BE2C (cell line): Measurements from ENCODE around the gene MYL2.

Experiments
- DNase-seq: peaks from one replicate; pipeline ENCODE4 v3.0.0-alpha.2; 2020
- H3K27me3 ChIP-seq: fragments of 250-450 bp; sonication (Bioruptor Pico); 2 replicates; pipeline ENCODE4 v1.5.1; 2020; ENCODE audit warnings: mild to moderate bottlenecking
- H3K36me3 ChIP-seq: fragments of 250-450 bp; sonication (Bioruptor Pico); 2 replicates; pipeline ENCODE4 v1.5.1; 2020; ENCODE audit warnings: mild to moderate bottlenecking
- H3K4me1 ChIP-seq: fragments of 250-450 bp; sonication (Bioruptor Pico); 2 replicates; pipeline ENCODE4 v1.5.1; 2020
- H3K4me3 ChIP-seq: 2 replicates; pipeline ENCODE4 v1.5.1; 2011; ENCODE audit warnings: low read depth, low read length
- H3K9me3 ChIP-seq: fragments of 250-450 bp; sonication (Bioruptor Pico); 2 replicates; pipeline ENCODE4 v1.5.1; 2020
- TF ChIP-seq, protein P1 (sequence below): IDR thresholded peaks from 2 replicates; pipeline ENCODE4 v1.5.1; 2012; ENCODE audit warnings: mild to moderate bottlenecking, low read depth, low read length

MYL2 gene

DNA sequence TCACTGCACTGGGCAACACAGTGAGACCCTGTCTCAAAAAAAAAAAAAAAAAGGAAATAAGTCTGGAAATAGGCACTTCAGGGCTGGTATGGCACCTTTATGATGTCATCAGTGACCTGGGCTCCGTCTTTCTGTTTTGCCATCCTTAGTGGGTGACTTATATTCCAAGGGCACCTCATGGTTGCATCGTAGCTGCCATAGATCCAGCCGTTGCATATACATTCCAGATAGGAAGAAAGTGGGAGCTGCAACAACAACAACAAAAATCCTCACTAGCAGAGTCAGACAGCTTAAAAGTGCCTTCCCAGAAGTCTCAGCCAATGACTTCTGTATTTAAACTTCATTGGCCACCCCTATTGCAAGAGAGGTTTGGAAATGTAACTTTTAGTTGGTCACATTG is 26.4 kb downstream of the MYL2 start:
- H3K4me3 ChIP-seq = no peak overlapping the region
- DNase-seq = no peak
- TF ChIP-seq, protein P1, sequence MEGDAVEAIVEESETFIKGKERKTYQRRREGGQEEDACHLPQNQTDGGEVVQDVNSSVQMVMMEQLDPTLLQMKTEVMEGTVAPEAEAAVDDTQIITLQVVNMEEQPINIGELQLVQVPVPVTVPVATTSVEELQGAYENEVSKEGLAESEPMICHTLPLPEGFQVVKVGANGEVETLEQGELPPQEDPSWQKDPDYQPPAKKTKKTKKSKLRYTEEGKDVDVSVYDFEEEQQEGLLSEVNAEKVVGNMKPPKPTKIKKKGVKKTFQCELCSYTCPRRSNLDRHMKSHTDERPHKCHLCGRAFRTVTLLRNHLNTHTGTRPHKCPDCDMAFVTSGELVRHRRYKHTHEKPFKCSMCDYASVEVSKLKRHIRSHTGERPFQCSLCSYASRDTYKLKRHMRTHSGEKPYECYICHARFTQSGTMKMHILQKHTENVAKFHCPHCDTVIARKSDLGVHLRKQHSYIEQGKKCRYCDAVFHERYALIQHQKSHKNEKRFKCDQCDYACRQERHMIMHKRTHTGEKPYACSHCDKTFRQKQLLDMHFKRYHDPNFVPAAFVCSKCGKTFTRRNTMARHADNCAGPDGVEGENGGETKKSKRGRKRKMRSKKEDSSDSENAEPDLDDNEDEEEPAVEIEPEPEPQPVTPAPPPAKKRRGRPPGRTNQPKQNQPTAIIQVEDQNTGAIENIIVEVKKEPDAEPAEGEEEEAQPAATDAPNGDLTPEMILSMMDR = no peak

DNA sequence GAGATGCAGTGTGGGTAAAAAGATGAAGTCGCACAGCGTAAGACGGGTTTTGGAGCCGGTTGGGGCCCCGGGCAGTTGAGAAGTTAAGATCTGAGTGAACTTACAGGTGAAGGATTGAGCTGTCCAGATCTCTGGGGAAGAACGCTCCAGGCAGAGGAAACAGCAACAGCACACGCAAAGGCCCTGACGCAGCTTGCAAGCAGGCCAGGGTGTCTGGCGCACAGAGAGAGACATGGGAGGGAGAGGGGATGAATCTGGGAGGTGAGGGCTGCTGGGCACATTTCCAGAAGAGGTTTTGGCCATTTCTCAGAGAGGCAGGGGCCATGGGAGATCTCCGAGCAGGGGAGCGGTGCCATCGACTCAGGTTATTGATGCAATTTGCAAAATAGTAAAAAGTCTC is 31.0 kb downstream of the MYL2 start:
- TF ChIP-seq, protein P1 = no peak
- Histone ChIP-seq H3K4me3 (no peak overlapping the region), H3K4me1 (no peaks in the 10 kb centered on the region; the same call in 1 of the 2 replicates), H3K36me3 (no peaks in the 10 kb centered on the region), H3K9me3 (no peaks in the 10 kb centered on the region), H3K27me3 (peaks cover 3% of the 10 kb centered on the region; the same call in 1 of the 2 replicates)
- DNase-seq = no peak

More for the DNA sequence above, 26.4 kb downstream of the MYL2 start:
- Histone ChIP-seq H3K36me3 (no peaks in the 10 kb centered on the region), H3K27me3 (no peaks in the 10 kb centered on the region), H3K4me1 (no peaks in the 10 kb centered on the region; the same call in 1 of the 2 replicates), H3K9me3 (no peaks in the 10 kb centered on the region)

DNA sequence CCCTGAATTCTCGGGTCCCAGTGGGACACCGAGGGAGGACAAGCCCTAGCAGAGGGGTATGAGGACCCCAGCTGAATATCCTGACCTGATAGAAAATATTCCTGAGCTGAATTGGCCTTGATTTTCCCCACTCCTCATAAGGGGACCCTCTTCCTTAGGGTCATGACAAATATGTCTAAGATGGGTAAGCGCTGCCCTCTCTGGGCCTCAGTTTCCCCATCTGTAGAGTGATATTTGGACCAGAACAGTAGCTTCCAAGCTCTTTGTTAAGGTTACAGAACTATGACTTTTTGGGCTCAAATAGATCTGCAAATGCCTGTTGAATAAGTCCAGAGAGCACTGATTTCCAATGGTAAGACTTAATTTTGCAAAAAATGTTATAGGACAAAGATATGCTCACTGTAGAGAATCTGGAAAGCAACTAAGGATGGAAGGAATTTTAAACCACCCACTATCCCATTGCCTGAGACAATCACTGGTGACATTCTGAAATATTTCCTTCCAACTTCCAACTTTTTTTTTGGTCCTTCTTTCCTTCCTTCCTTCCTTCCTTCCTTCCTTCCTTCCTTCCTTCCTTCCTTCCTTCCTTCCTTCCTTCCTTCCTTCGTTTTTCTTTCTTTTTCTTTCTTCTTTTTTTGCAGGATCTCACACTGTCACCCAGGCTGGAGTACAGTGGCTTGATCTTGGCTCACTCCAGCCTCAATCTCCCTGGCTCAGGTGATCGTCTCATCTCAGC is 32.0 kb downstream of the MYL2 start:
- Histone ChIP-seq H3K4me1 (no peaks in the 10 kb centered on the region; the same call in 1 of the 2 replicates), H3K9me3 (no peaks in the 10 kb centered on the region), H3K36me3 (no peaks in the 10 kb centered on the region), H3K27me3 (peaks cover 3% of the 10 kb centered on the region; the same call in 1 of the 2 replicates), H3K4me3 (no peak overlapping the region)
- TF ChIP-seq, protein P1 = no peak
- DNase-seq = no peak

DNA sequence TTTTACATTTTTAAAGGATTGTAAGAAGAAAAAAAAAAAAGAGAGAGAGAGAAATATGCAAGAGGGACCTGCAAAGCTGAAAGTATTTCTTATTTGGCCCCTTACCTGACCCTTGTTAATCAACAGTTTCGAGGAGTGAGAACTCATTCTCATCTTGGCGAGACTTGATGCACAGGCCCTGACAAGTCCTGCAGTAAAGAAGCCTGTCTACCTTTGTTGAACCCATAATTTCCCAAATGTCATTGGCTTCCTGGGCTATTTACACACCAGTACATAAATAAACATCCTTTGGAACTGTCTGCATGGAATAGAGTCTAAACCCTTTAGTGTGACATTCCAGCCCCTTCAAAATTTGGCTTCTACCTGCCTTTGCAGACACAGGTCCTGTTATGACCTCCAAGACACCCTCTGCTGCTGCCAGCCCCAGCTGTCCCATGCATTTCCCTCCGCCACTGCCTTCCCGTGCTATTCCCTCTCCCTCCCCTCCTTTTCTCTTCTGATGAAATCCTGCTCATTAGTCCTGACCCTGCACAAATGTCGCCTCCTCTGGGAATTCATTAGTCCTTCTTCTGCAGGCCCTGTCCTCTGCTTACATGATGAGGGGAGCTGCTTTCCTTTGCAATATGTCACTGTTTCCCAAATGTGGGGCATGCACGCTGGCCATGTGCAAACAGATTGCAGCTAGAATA is 35.1 kb downstream of the MYL2 start:
- DNase-seq = no peak
- H3K4me3 ChIP-seq = no peak overlapping the region
- H3K4me1 ChIP-seq = no peaks in the 10 kb centered on the region
- TF ChIP-seq, protein P1 = no peak
- H3K27me3 ChIP-seq = peaks cover 3% of the 10 kb centered on the region; the same call in 1 of the 2 replicates
- no peaks in the 10 kb centered on the region for H3K9me3 ChIP-seq
- H3K36me3 ChIP-seq = no peaks in the 10 kb centered on the region

DNA sequence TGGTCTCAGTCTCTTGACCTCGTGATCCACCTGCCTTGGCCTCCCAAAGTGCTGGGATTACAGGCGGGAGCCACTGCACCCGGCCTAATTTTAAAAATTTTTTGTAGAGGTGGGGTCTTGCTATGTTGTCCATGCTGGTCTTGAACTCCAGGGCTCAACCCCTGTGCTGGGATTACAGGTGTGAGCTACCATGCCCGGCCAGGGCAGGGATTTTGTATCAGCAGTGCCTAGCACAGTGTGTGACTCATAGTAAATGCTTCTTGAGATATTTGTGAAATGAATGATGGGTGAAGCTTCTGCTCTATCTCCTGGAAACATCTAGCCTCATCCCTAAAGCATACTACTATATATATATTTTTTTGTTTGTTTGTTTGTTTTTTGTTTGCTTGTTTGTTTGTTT is 37.1 kb downstream of the MYL2 start:
- TF ChIP-seq, protein P1 = no peak
- no peaks in the 10 kb centered on the region for H3K4me1 ChIP-seq
- no peak overlapping the region for H3K4me3 ChIP-seq
- no peaks in the 10 kb centered on the region for H3K9me3 ChIP-seq
- no peaks in the 10 kb centered on the region for H3K36me3 ChIP-seq
- H3K27me3 ChIP-seq = peaks cover 2% of the 10 kb centered on the region; the same call in 1 of the 2 replicates
- DNase-seq = no peak

DNA sequence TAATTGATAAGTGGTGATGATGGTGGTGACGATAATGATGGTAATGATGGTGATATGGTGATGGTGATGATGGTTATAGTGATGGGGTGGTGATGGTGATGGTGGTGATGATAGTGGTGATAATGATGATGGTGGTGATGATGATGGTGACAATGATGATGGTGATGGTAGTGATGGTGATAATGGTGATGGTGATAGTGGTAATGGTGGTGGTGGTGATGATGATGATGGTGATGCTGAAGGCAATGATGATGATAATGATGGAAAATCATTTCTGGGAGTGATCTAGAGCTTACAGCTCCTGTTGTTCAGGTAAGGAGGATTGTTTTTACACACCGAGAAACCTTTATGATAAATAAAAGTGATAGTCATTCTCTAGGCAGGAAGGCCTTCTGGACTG is 39.7 kb downstream of the MYL2 start:
- H3K27me3 ChIP-seq = no peaks in the 10 kb centered on the region
- TF ChIP-seq, protein P1 = no peak
- no peaks in the 10 kb centered on the region for H3K36me3 ChIP-seq
- no peaks in the 10 kb centered on the region for H3K4me1 ChIP-seq
- no peak for DNase-seq
- no peaks in the 10 kb centered on the region for H3K9me3 ChIP-seq
- no peak overlapping the region for H3K4me3 ChIP-seq
